Measurements from ENCODE around the gene EDC3. TPM values are rescaled to one million over a fixed set of nuclear protein-coding genes. Genes with fewer than 3 reads are reported as not detected.

The EDC3 gene
- total and polyA plus RNA-seq, 12 donors = 3.9 to 25.3 (median 16.1) TPM

- no peak for TF ChIP-seq POLR2A (IDR thresholded peaks at IDR 0.05)
- no peak for TF ChIP-seq CTCF (IDR thresholded peaks at IDR 0.05)
- Histone ChIP-seq H3K4me3 (no peak overlapping the region), H3K4me1 (replicated peaks in 1 of 2) (peaks cover 0 to 14% of the 10 kb centered on the region in 2 donors), H3K9me3 (replicated peaks in 1 of 3) (no peaks in the 10 kb centered on the region), H3K27me3 (no peaks in the 10 kb centered on the region), H3K27ac (no peak overlapping the region), H3K36me3 (replicated peaks in 1 of 2) (no peaks in the 10 kb centered on the region)
- WGBS, 4 donors = 46 to 67% (median 53%) methylated on average over 4 to 7 of the region's 7 CpGs
- peak in 4 of 7 donors; percentile 23 to 53 (median 36) for DNase-seq
- intact Hi-C loops (cut with DNase I) = no loop called here
Measured at GRCh38 chr15:74727727-74728126, 31.9 kb upstream of the EDC3 start.

GRCh38 chr15:74726774-74727164 is 30.9 kb upstream of the EDC3 start:
- H3K4me1 ChIP-seq (replicated peaks in 1 of 2) = peaks cover 0 to 14% of the 10 kb centered on the region in 2 donors
- H3K9me3 ChIP-seq (replicated peaks in 1 of 3) = no peaks in the 10 kb centered on the region
- no peaks in the 10 kb centered on the region for H3K27me3 ChIP-seq
- no peaks in the 10 kb centered on the region for H3K36me3 ChIP-seq (replicated peaks in 1 of 2)
- H3K27ac ChIP-seq = no peak overlapping the region
- peak overlapping the region in 1 of 4 donors; percentile 58 for H3K4me3 ChIP-seq
- 48 to 60% (median 53%) methylated on average over 21 to 24 of the region's 24 CpGs for WGBS, 4 donors
- intact Hi-C loops (cut with DNase I) = no loop called here
- TF ChIP-seq CTCF (IDR thresholded peaks at IDR 0.05) (no peak), POLR2A (IDR thresholded peaks at IDR 0.05) (no peak)
- no peak for DNase-seq

GRCh38 chr15:74725845-74726773 is 30.3 kb upstream of the EDC3 start:
- intact Hi-C loops (cut with DNase I) = no loop called here
- peak overlapping the region in 2 of 4 donors; percentile 20 to 58 for H3K4me3 ChIP-seq
- peaks cover 0 to 14% of the 10 kb centered on the region in 2 donors for H3K4me1 ChIP-seq (replicated peaks in 1 of 2)
- H3K9me3 ChIP-seq (replicated peaks in 1 of 3) = no peaks in the 10 kb centered on the region
- H3K27ac ChIP-seq = no peak overlapping the region
- H3K27me3 ChIP-seq = no peaks in the 10 kb centered on the region
- 0 to 3% (median 2%) methylated on average over 5 to 86 of the region's 86 CpGs for WGBS, 4 donors
- peak in 5 of 7 donors; percentile 29 to 52 (median 37) for DNase-seq
- H3K36me3 ChIP-seq (replicated peaks in 1 of 2) = no peaks in the 10 kb centered on the region
- TF ChIP-seq CTCF (IDR thresholded peaks at IDR 0.05) (no peak), POLR2A (IDR thresholded peaks at IDR 0.05) (no peak)

- 0 to 2% (median 0%) methylated on average over 4 to 10 of the region's 10 CpGs; no CpG with 5 or more reads in 1 of the 4 donors for WGBS, 4 donors
- peak within 1 kb of the TSS in 2 of 4 donors; percentile 20 to 58 for H3K4me3 ChIP-seq
- no peak within 1 kb of the TSS for H3K27ac ChIP-seq
- no peaks in the 10 kb centered on the region for H3K36me3 ChIP-seq (replicated peaks in 1 of 2)
- no peaks in the 10 kb centered on the region for H3K27me3 ChIP-seq
- peaks cover 0 to 14% of the 10 kb centered on the region in 2 donors for H3K4me1 ChIP-seq (replicated peaks in 1 of 2)
- intact Hi-C loops (cut with DNase I) = no loop called here
- H3K9me3 ChIP-seq (replicated peaks in 1 of 3) = no peaks in the 10 kb centered on the region
- TF ChIP-seq CTCF (IDR thresholded peaks at IDR 0.05) = no peak
- TF ChIP-seq POLR2A (IDR thresholded peaks at IDR 0.05) = no peak
- DNase-seq = peak in 4 of 7 donors; percentile 19 to 47 (median 30)
Measured at GRCh38 chr15:74725225-74725774, 29.5 kb upstream of the EDC3 start, which contains the start of gene CYP1A1. TSS of gene CYP1A1 (minus strand) at chr15:74725528. CDS start at chr15:74723097, 2,431 bp downstream.
